Duodenal mucosa (tissue), 2 donors: ENCODE data around the gene DCP2.
A peak's percentile ranks its signal among the peaks of the same experiment; 100 is the strongest.

ENCODE experiments used
- H3K27ac ChIP-seq: one replicate; pipeline ENCODE4 v1.7.0; 2013; ENCODE audit warnings: low read depth, low read length
- H3K27me3 ChIP-seq, 2 donors: one replicate each; pipeline ENCODE4 v1.7.0; 2013; ENCODE audit warnings: low read length in 2 of 2, control low read depth in 1 of 2; ENCODE audit not compliant: insufficient read depth in 2 of 2, control insufficient read depth in 1 of 2
- H3K36me3 ChIP-seq, 2 donors: one replicate each; pipeline ENCODE4 v1.7.0; 2013; ENCODE audit warnings: low read length in 2 of 2, control low read depth in 1 of 2; ENCODE audit not compliant: insufficient read depth in 2 of 2, control insufficient read depth in 1 of 2
- H3K4me1 ChIP-seq, 2 donors: one replicate each; pipeline ENCODE4 v1.7.0; 2013; ENCODE audit warnings: low read length in 2 of 2, control low read depth in 1 of 2; ENCODE audit not compliant: insufficient read depth in 2 of 2, control insufficient read depth in 1 of 2
- H3K4me3 ChIP-seq, 2 donors: one replicate each; pipeline ENCODE4 v1.7.0; 2013; ENCODE audit warnings: low read length in 2 of 2, low read depth in 1 of 2
- H3K9ac ChIP-seq, 2 donors: one replicate each; pipeline ENCODE4 v1.7.0; 2013; ENCODE audit warnings: low read length in 2 of 2, low read depth in 1 of 2
- H3K9me3 ChIP-seq, 2 donors: one replicate each; pipeline ENCODE4 v1.7.0; 2013; ENCODE audit warnings: low read length in 2 of 2, control low read depth in 1 of 2; ENCODE audit not compliant: control insufficient read depth in 1 of 2

Gene DCP2

DNA sequence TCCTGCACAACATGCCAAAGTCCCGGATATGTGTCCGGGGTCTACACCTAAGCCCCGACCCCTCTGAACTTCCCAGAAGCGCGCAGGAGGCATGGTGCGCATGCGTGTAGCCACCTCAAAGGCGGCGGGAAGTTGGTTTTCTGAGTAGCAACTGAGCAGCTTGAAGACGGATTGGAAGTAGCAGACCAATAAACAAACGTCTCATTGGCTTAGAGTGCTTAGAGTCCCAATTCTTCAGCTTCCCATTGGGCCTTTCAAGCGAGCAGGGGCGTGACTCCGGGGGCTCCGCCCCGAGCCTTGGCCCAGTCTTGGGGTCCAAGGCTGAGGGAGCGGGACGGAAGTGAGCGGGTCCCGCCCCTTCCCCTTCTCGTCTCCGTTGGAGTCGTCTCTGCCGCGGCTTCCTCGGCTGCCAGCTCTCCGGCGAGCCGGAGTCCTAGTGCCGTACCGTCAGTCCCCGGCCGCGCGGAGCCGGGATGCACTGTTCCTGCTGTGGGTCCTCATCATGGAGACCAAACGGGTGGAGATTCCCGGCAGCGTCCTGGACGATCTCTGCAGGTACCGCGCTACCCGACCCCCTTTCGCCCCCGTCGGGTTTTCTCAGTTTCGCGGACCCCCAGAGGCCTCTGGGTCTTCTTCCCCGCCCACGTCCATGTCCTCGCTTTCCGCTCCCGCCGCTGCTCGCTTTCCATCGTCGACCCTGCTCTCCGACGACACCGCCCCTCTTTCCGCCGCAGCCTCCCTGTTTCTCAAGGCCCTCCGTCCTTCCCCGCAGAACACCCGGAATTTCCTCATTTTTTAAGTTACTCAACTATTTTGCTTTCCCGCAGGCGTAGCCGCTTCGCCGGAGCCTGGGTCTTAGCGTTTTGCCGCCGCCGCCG is at the start of gene DCP2:
Gene DCP2 (plus strand): TSS at position 367 of the 878 bp plus-strand sequence. CDS start 136 bp downstream, at position 503.
- Histone ChIP-seq H3K9me3 (no peaks in the 10 kb centered on the region), H3K36me3 (no peaks in the 10 kb centered on the region), H3K27ac (peak within 1 kb of the TSS; percentile 82), H3K4me1 (peaks cover 15 to 25% of the 10 kb centered on the region in 2 donors), H3K27me3 (no peaks in the 10 kb centered on the region), H3K4me3 (peak within 1 kb of the TSS; percentile 79 to 88), H3K9ac (peak within 1 kb of the TSS; percentile 83 to 91)

- Histone ChIP-seq H3K4me3 (peak overlapping the region in 1 of 2 donors; percentile 2), H3K4me1 (peaks cover 0 to 16% of the 10 kb centered on the region in 2 donors), H3K36me3 (no peaks in the 10 kb centered on the region), H3K27me3 (no peaks in the 10 kb centered on the region), H3K27ac (no peak overlapping the region), H3K9me3 (no peaks in the 10 kb centered on the region), H3K9ac (no peak overlapping the region)
Measured at GRCh38 chr5:112929336-112930081, 47.1 kb upstream of the DCP2 start.

DNA sequence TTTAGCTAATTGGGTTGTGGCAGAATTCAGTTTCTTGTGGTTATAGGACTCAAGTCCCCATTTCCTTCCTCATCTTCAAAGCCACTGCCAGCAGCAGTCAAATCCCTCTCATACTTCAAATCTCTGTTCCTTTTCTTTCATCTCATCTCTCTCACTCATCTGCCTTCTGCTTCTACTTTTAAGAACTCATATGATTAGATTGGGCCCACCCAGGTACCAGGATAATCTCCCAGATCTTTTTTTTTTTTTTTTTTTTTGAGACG is 46.6 kb upstream of the DCP2 start:
- Histone ChIP-seq H3K4me1 (peaks cover 0 to 16% of the 10 kb centered on the region in 2 donors), H3K36me3 (no peaks in the 10 kb centered on the region), H3K27me3 (no peaks in the 10 kb centered on the region), H3K4me3 (no peak overlapping the region), H3K9me3 (no peaks in the 10 kb centered on the region), H3K27ac (no peak overlapping the region), H3K9ac (no peak overlapping the region)

- Histone ChIP-seq H3K36me3 (no peaks in the 10 kb centered on the region), H3K9me3 (no peaks in the 10 kb centered on the region), H3K9ac (no peak overlapping the region), H3K4me1 (peaks cover 0 to 16% of the 10 kb centered on the region in 2 donors), H3K4me3 (no peak overlapping the region), H3K27me3 (no peaks in the 10 kb centered on the region), H3K27ac (no peak overlapping the region)
Measured at GRCh38 chr5:112931473-112931872, 45.1 kb upstream of the DCP2 start.

DNA sequence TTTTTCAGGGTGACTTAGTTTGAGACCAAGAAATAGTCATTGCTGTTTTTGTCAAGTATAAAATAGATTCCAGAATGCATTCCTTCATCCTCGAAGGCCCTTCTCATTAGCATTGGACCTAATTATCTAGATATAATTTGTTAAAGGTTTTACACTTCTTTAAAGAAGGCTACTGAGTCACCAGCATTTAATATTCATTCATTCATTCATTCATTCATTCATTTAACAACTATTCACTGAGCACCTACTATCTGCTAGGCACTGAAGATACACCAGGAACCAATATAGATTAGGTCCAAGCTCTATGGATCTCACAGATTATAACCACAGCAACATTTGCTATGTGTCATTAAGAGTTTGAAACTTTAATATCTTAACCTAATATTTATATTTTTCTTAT is 43.5 kb upstream of the DCP2 start:
- Histone ChIP-seq H3K4me1 (peaks cover 0 to 16% of the 10 kb centered on the region in 2 donors), H3K27ac (no peak overlapping the region), H3K27me3 (no peaks in the 10 kb centered on the region), H3K9me3 (no peaks in the 10 kb centered on the region), H3K36me3 (no peaks in the 10 kb centered on the region), H3K9ac (no peak overlapping the region), H3K4me3 (no peak overlapping the region)

- no peak overlapping the region for H3K9ac ChIP-seq
- H3K4me3 ChIP-seq, result no peak overlapping the region
- H3K4me1 ChIP-seq, result peaks cover 0 to 10% of the 10 kb centered on the region in 2 donors
- no peaks in the 10 kb centered on the region for H3K36me3 ChIP-seq
- H3K27me3 ChIP-seq, result no peaks in the 10 kb centered on the region
- no peaks in the 10 kb centered on the region for H3K9me3 ChIP-seq
- no peak overlapping the region for H3K27ac ChIP-seq
Measured at GRCh38 chr5:112933651-112934365, 42.8 kb upstream of the DCP2 start.

DNA sequence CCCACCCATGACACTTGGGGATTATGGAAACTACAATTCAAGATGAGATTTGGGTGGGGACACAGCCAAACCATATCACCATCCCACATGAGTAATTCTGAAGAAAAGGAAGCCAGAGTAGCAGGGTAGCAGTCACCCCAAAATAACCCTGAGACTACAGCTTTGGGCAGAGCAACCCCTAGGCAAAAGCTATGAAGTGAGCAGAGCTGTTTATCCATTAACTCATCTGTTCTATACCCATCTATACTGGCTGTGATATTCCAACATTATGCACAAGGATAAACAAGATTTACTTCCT is 42.3 kb upstream of the DCP2 start:
- Histone ChIP-seq H3K27ac (no peak overlapping the region), H3K9ac (no peak overlapping the region)

DNA sequence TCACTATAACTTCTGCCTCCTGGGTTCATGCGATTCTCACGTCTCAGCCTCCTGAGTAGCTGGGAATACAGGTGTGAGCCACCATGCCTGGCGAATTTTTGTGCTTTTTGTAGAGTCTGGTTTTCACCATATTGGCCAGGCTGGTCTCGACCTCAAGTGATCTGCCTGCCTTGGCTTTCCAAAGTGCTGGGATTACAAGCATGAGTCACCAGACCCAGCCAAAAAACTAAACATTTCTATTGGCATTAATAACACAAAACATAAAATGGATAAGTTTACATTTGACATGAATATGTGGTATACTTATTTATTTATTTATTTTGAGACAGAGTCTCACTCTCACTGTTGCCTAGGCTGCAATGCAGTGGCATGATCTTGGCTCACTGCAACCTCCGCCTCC is 40.9 kb upstream of the DCP2 start:
- no peak overlapping the region for H3K27ac ChIP-seq
- H3K9ac ChIP-seq, result no peak overlapping the region
- H3K27me3 ChIP-seq, result no peaks in the 10 kb centered on the region
- H3K36me3 ChIP-seq, result no peaks in the 10 kb centered on the region
- H3K9me3 ChIP-seq, result no peaks in the 10 kb centered on the region
- H3K4me3 ChIP-seq, result no peak overlapping the region
- H3K4me1 ChIP-seq, result peaks cover 0 to 5% of the 10 kb centered on the region in 2 donors

More for the DNA sequence above, 42.3 kb upstream of the DCP2 start:
- Histone ChIP-seq H3K36me3 (no peaks in the 10 kb centered on the region), H3K27me3 (no peaks in the 10 kb centered on the region), H3K4me3 (no peak overlapping the region), H3K9me3 (no peaks in the 10 kb centered on the region), H3K4me1 (peaks cover 0 to 8% of the 10 kb centered on the region in 2 donors)

DNA sequence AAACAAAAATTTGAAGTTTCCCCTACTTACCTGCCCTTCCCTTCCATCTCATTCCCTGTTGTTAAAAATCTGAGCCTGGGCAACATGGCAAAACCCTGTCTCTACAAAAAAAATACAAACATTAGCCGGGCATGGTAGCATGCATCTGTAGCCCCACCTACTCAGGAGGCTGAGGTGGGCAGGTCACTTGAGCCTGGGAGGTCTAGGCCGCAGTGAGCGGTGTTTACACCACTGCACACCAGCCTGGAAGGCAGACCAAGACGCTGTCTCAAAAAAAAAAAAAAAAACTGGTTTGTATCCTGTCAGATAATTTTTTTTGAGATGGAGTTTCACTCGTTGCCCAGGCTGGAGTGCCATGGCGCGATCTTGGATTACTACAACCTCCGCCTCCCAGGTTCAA is 38.3 kb upstream of the DCP2 start:
- H3K27ac ChIP-seq, result no peak overlapping the region
- no peak overlapping the region for H3K9ac ChIP-seq
- H3K4me3 ChIP-seq, result no peak overlapping the region
- H3K9me3 ChIP-seq, result no peaks in the 10 kb centered on the region
- no peaks in the 10 kb centered on the region for H3K4me1 ChIP-seq
- H3K27me3 ChIP-seq, result no peaks in the 10 kb centered on the region
- H3K36me3 ChIP-seq, result no peaks in the 10 kb centered on the region

DNA sequence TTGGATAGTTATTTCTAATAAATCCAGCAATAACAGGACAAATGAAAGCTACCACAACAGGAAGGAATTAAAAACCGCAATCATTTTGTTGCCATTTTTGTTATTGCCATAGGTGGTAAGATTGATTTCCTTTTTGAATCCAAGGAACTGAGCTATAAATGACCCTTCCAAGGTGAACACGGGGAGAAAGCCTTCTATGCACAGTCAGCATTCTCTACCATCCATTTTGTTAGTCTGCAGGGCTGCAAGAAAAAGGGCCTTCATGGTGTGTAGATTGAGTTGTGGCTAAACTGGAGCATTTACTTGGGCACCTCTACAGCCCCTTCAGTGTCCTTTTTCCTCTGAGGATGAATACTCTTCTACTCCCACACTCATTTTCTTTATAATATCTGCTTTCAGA is 35.9 kb upstream of the DCP2 start:
- Histone ChIP-seq H3K4me1 (no peaks in the 10 kb centered on the region), H3K27ac (no peak overlapping the region), H3K27me3 (no peaks in the 10 kb centered on the region), H3K4me3 (no peak overlapping the region), H3K9ac (no peak overlapping the region), H3K9me3 (no peaks in the 10 kb centered on the region), H3K36me3 (no peaks in the 10 kb centered on the region)
